ENCODE data around the gene G6PD. TPM values are rescaled to one million over a fixed set of nuclear protein-coding genes. Genes with fewer than 3 reads are reported as not detected.

G6PD gene
- total RNA-seq, 1 donor from 2014 or later, result 57.9 TPM

DNA sequence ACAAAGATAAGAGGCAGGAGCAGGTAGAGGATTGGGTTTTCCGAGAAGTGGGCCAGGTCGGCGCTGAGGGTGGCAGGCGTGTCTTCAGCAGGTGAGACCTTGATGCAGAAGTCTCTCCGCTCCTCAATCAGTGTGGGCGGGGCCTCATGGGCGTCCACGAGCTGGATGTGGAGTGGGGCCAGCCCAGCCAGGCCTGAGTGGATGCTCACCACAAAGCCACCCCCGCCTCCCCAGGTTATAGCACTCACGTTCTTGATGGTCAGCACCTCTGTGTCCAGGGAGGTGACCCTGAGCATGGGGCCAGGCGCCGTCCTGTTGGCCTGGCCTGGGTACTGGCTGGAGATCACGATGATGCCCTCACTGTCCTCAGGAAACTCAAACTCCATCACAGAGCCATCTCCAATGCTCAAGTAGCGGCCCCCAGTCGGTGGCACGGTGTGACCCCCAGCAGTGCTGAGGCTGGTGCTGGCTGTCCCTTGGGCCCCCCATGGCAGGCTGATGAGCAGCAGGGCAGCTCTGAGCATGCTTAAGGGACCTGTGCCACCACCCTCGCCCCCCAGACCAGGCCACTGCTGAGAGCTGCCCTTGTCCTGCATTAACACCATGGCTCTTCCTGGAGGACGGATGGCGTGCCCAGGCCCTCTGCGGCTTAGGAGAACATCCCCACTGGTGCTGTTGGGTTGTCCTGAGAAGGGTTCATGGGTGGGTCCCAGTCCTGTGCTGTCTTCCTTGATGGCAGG lies 58.1 kb downstream of the G6PD start:
- Mint-ChIP-seq H3K4me1 (ENCODE audit: unreplicated experiment) (no peaks in the 10 kb centered on the region), H3K4me3 (peak overlapping the region; percentile 41), H3K27ac (no peak overlapping the region)

DNA sequence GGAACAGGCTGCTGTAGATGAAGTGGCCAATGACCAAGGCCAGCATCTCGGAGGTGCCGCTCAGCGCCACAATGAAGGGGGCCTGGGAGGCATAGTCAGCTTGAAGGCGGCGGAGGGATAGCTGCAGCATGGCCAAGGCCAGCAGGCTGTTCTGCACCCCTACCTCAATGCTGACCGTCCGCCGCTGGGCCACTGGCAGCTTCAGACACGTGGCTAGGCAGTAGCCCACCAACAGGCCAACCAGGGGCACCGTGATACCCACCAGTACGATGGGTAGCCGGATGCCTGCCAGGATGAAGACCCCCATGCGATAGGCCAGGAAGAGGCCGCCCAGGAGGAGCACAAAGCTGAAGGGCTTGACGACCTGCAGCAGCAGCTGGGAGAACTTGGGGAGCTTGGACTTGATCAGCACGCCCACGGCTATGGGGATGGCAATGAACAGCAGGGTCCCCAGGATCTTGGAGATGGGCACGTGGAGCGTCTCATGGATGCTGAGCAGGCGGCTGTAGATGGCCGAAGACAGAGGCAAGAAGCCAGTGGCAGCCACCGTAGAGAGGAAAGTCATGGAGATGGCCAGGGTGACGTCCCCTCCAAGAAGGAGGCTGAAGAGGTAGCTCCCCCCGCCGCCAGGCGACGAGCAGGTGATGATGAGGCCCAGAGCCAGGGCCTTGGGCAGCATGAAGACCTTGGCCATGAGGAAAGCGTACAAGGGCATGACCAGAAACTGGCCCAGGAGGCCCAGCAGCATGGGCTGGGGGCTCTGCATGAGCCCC lies 58.9 kb downstream of the G6PD start:
- peak; percentile 66 for DNase-seq (ENCODE audit: extremely low spot score, unreplicated experiment)
- Mint-ChIP-seq H3K4me1 (ENCODE audit: unreplicated experiment) (no peaks in the 10 kb centered on the region), H3K27me3 (no peaks in the 10 kb centered on the region), H3K27ac (no peak overlapping the region), H3K9me3 (no peaks in the 10 kb centered on the region), H3K36me3 (no peaks in the 10 kb centered on the region), H3K4me3 (peak overlapping the region; percentile 84)
- TF ChIP-seq, protein P1, sequence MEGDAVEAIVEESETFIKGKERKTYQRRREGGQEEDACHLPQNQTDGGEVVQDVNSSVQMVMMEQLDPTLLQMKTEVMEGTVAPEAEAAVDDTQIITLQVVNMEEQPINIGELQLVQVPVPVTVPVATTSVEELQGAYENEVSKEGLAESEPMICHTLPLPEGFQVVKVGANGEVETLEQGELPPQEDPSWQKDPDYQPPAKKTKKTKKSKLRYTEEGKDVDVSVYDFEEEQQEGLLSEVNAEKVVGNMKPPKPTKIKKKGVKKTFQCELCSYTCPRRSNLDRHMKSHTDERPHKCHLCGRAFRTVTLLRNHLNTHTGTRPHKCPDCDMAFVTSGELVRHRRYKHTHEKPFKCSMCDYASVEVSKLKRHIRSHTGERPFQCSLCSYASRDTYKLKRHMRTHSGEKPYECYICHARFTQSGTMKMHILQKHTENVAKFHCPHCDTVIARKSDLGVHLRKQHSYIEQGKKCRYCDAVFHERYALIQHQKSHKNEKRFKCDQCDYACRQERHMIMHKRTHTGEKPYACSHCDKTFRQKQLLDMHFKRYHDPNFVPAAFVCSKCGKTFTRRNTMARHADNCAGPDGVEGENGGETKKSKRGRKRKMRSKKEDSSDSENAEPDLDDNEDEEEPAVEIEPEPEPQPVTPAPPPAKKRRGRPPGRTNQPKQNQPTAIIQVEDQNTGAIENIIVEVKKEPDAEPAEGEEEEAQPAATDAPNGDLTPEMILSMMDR (conservative IDR thresholded peaks at IDR 0.05), result no peak

More for the DNA sequence above, 58.1 kb downstream of the G6PD start:
- H3K9me3 Mint-ChIP-seq, result no peaks in the 10 kb centered on the region
- DNase-seq (ENCODE audit: extremely low spot score, unreplicated experiment), result peak; percentile 67
- TF ChIP-seq, protein P1 (conservative IDR thresholded peaks at IDR 0.05), result no peak
- H3K27me3 Mint-ChIP-seq, result no peaks in the 10 kb centered on the region
- no peaks in the 10 kb centered on the region for H3K36me3 Mint-ChIP-seq

DNA sequence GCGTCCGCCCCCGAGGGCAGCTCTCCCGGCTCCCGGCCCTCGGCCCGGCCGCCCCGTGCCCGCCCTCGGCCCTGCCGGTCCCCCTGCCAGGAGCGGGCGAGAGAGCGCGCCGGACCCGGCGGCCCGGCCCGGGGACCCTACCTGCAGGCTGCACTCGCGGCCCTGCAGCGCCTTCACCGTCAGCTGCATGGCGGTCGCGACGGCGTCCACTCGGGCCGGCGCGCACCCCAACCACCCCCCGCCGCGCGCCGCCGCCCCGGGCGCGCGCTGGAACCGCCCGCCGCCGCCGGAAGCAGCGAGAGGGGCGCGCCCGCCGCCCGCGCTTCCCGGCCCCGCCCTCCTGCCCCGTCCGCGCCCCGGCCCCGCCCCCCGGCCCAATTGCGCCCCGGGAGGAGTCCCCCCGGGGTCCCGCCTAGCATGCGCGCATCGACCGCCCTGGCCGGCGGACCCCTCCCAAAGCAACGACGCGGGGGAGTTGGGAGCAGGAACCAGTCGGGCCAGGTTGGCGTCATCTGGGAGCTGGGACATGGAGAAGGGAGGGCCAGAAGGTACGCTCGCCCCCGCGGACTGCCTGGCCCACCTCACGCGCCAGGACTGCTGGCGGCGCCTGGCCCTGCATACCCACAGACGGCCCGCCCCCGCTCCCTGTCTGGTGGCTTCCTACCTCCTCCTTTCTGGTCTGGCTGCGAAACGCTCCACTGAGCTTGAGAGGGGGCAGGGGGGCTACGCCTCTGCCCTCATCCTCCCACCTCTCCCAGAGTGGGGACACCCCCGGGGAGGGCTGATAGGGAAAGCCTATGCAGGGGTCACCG lies 60.0 kb downstream of the G6PD start, which contains the start of gene UBL4A:
Gene UBL4A (minus strand): TSS at position 220 of the 812 bp plus-strand sequence. CDS start 31 bp downstream, at position 189.
- Mint-ChIP-seq H3K27me3 (no peaks in the 10 kb centered on the region), H3K36me3 (no peaks in the 10 kb centered on the region), H3K27ac (peak within 1 kb of the TSS; percentile 75), H3K4me1 (ENCODE audit: unreplicated experiment) (no peaks in the 10 kb centered on the region), H3K4me3 (peak within 1 kb of the TSS; percentile 84), H3K9me3 (no peaks in the 10 kb centered on the region)
- TF ChIP-seq, protein P1 (conservative IDR thresholded peaks at IDR 0.05), result no peak
- DNase-seq (ENCODE audit: extremely low spot score, unreplicated experiment), result peak; percentile 74

DNA sequence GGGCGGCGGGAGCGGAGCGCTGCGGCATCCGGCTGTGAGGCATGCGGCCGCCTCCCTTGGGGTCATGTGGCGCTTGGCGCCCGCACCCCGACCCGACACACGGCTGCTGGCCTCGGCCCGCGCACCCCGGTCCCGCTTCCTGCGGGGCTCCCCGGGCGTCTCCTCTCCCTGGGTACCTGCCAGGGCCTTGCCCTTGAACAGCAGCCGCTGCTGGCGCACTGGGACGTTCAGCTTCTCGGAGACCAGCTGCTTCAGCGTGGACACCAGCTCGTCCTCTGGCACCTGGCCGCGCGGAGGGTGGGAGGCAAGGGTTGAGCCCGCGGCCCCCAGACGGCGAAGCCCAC lies 60.6 kb downstream of the G6PD start:
- Mint-ChIP-seq H3K4me1 (ENCODE audit: unreplicated experiment) (no peaks in the 10 kb centered on the region), H3K4me3 (no peak overlapping the region), H3K27me3 (no peaks in the 10 kb centered on the region), H3K9me3 (no peaks in the 10 kb centered on the region), H3K27ac (no peak overlapping the region), H3K36me3 (no peaks in the 10 kb centered on the region)
- TF ChIP-seq, protein P1 (conservative IDR thresholded peaks at IDR 0.05), result no peak
- peak; percentile 68 for DNase-seq (ENCODE audit: extremely low spot score, unreplicated experiment)
